GM12878 (cell line): Measurements from ENCODE around the gene CDC42EP3. TPM values are rescaled to one million over a fixed set of nuclear protein-coding genes. Genes with fewer than 3 reads are reported as not detected.

Source experiments
- ATAC-seq: fragments of 200-7000 bp; cut with Tn5 transposase; 3 replicates; pipeline ENCODE4 v1.9.1; 2020; ENCODE audit warnings: mild to moderate bottlenecking, moderate library complexity
- BruUV-seq: library from RNA; stranded (reverse); fragments of 400-500 nt; replicated peaks from 2 replicates; lab custom pipeline; 2021; lab: Mats Ljungman, UMichigan
- CTCF ChIA-PET: fragments of 300-600 bp; sonication (Branson Sonifier 250); formaldehyde crosslinking; extraction: SDS; loops from one replicate; lab custom pipeline; 2021; ENCODE audit warnings: inconsistent platforms; lab: Yijun Ruan, JAX
- POLR2A ChIA-PET: fragments of 350-600 bp; formaldehyde crosslinking; extraction: SDS; loops from one replicate; lab custom pipeline; 2021; ENCODE audit warnings: inconsistent platforms; lab: Charles Lee
- RAD21 ChIA-PET: fragments of 300-600 bp; sonication (Branson Sonifier 250); formaldehyde crosslinking; loops from one replicate; lab custom pipeline; 2023; ENCODE audit warnings: antibody characterized with exemption; ENCODE audit not compliant: unreplicated experiment; lab: Charles Lee
- SMC1A ChIA-PET: fragments of 300-600 bp; sonication (Branson Sonifier 250); formaldehyde crosslinking; loops from one replicate; lab custom pipeline; 2023; ENCODE audit not compliant: unreplicated experiment, uncharacterized antibody; lab: Charles Lee
- DNase-seq: peaks from one replicate; pipeline ENCODE4 v3.0.0-alpha.2; 2011; ENCODE audit warnings: low read depth, low spot score
- FAIRE-seq: peaks from 3 replicates; lab custom pipeline; 2011; peaks lifted over from hg19 to GRCh38; lab: Jason Lieb, UNC
- H2AFZ ChIP-seq: 2 replicates; pipeline ENCODE4 v1.6.0; 2011; ENCODE audit warnings: low read depth, low read length, control low read depth; ENCODE audit not compliant: control insufficient read depth
- H3K27ac ChIP-seq: 2 replicates; pipeline ENCODE4 v1.5.1; 2011; ENCODE audit warnings: control low read depth; ENCODE audit not compliant: control insufficient read depth, insufficient read depth
- H3K27me3 ChIP-seq, 2 experiments: replicated peaks in 1 of 2; 2 replicates each; pipeline versions ENCODE4 v1.6.0 to v1.6.1; 2011; ENCODE audit warnings: low read length in 1 of 2; ENCODE audit not compliant: control insufficient read depth in 2 of 2, insufficient read depth in 2 of 2
- H3K36me3 ChIP-seq, 2 experiments: 2 replicates each; pipeline ENCODE4 v1.5.1; 2011; ENCODE audit warnings: low read length in 1 of 2; ENCODE audit not compliant: control insufficient read depth in 2 of 2, insufficient read depth in 2 of 2
- H3K4me1 ChIP-seq: 2 replicates; pipeline ENCODE4 v1.6.1; 2011; ENCODE audit warnings: mild to moderate bottlenecking, low read length, moderate library complexity, mixed read lengths; ENCODE audit not compliant: control insufficient read depth, insufficient read depth
- H3K4me2 ChIP-seq: 2 replicates; pipeline ENCODE4 v1.6.0; 2011; ENCODE audit warnings: control low read depth; ENCODE audit not compliant: control insufficient read depth, insufficient read depth
- H3K4me3 ChIP-seq: fragments of 200-600 bp; sonication (generic); 2 replicates; pipeline ENCODE4 v1.5.1; 2016
- H3K79me2 ChIP-seq: 2 replicates; pipeline ENCODE4 v1.6.0; 2011; ENCODE audit warnings: low read length; ENCODE audit not compliant: control insufficient read depth, insufficient read depth
- H3K9ac ChIP-seq: 2 replicates; pipeline ENCODE4 v1.8.0; 2011; ENCODE audit warnings: low read length, control low read depth, mixed read lengths; ENCODE audit not compliant: control insufficient read depth, insufficient read depth
- H3K9me3 ChIP-seq: replicated peaks from 3 replicates; pipeline ENCODE4 v1.5.1; 2011; ENCODE audit warnings: mild to moderate bottlenecking, low read length; ENCODE audit not compliant: control insufficient read depth, insufficient read depth
- H4K20me1 ChIP-seq: 2 replicates; pipeline ENCODE4 v1.6.0; 2011; ENCODE audit not compliant: control insufficient read depth, insufficient read depth
- BHLHE40 ChIP-seq, 2 experiments: fragments of 450-650 bp in 1 of 2; IDR thresholded peaks; 2 replicates each; pipeline ENCODE4 v1.6.1; 2011 to 2017; ENCODE audit warnings: low read depth in 2 of 2, borderline replicate concordance in 1 of 2, improper control_type of control experiment in 1 of 2, low read length in 1 of 2, mild to moderate bottlenecking in 1 of 2
- HDAC6 ChIP-seq: fragments of 200-600 bp; sonication (generic); IDR thresholded peaks from one replicate; pipeline ENCODE4 v1.8.0; 2017; ENCODE audit warnings: antibody characterized with exemption; ENCODE audit not compliant: unreplicated experiment
- MTA2 ChIP-seq: fragments of 450-650 bp; IDR thresholded peaks from 2 replicates; pipeline ENCODE4 v1.6.1; 2016; ENCODE audit warnings: low read depth, mild to moderate bottlenecking, moderate library complexity
- MXI1 ChIP-seq: fragments of 150-350 bp; IDR thresholded peaks from 2 replicates; pipeline ENCODE4 v1.6.1; 2011; ENCODE audit warnings: low read depth, mild to moderate bottlenecking, inconsistent platforms, low read length, improper control_type of control experiment
- RELB ChIP-seq: fragments of 450-650 bp; IDR thresholded peaks from 2 replicates; pipeline ENCODE4 v1.6.1; 2017; ENCODE audit warnings: low read depth, mild to moderate bottlenecking, moderate library complexity
- SMAD1 ChIP-seq: fragments of 450-650 bp; IDR thresholded peaks from 2 replicates; pipeline ENCODE4 v1.6.1; 2018; ENCODE audit warnings: mild to moderate bottlenecking, low read depth; ENCODE audit not compliant: partially characterized antibody
- TCF7 ChIP-seq: IDR thresholded peaks from 2 replicates; pipeline ENCODE4 v1.6.1; 2014; ENCODE audit warnings: antibody characterized with exemption, borderline replicate concordance
- ZBTB40 ChIP-seq: fragments of 450-650 bp; IDR thresholded peaks from 2 replicates; pipeline ENCODE4 v1.6.1; 2016; ENCODE audit warnings: mild to moderate bottlenecking, moderate library complexity, borderline replicate concordance
- ZNF592 ChIP-seq: fragments of 450-650 bp; IDR thresholded peaks from 2 replicates; pipeline ENCODE4 v1.6.1; 2017; ENCODE audit warnings: mild to moderate bottlenecking, moderate library complexity
- WGBS: methylation state at CpG from one replicate; pipeline ENCODE4 v1.1.6; 2016; ENCODE audit warnings: low lambda C conversion rate; ENCODE audit not compliant: insufficient replicate concordance, insufficient coverage; ENCODE audit errors: missing lambda C conversion rate; 5-methylcytosine and 5-hydroxymethylcytosine counted together
- in situ Hi-C: fragments of 300-500 bp; cut with MboI; formaldehyde crosslinking; loops from 9 replicates; pipeline ENCODE4 v1.14.3; 2018; ENCODE audit warnings: mixed read lengths
- intact Hi-C: fragments of 100-400 bp; cut with micrococcal nuclease; formaldehyde crosslinking; loops from one replicate; pipeline ENCODE4 v1.14.2; 2022; ENCODE audit not compliant: unreplicated experiment
- polyA plus RNA-seq, 11 experiments: library from polyadenylated mRNA; depleted of rRNA in 4 of 11; unstranded in 6 of 11; stranded (reverse) in 5 of 11; fragments of >200 nt; fragmentation: Nextera tagmentation in 4 of 11; fragmentation: Illumina TruSeq in 1 of 11; extraction: Ambion mirVana in 4 of 11; extraction: Trizol in 1 of 11; gene quantifications; 1 replicate in 1 of 11; 2 replicates in 10 of 11; pipeline versions ENCODE4 v1.2.1 to v1.2.3, GENCODE V29; 2011 to 2016; ENCODE audit warnings: inconsistent platforms in 2 of 11, missing spikeins in 2 of 11, low read depth in 1 of 11
- total RNA-seq, 4 experiments: library from RNA; depleted of rRNA in 3 of 4; stranded (reverse); fragments of >200 nt in 3 of 4; fragmentation: Illumina TruSeq in 1 of 4; extraction: Trizol in 1 of 4; gene quantifications; 2 replicates each; pipeline versions ENCODE4 v1.2.1 to v1.2.3, GENCODE V29; 2013 to 2021

Gene CDC42EP3
- total and polyA plus RNA-seq, 10 of the 15 experiments (the other 5 are each of a cell fraction or from before 2014, with no cell fraction given): 11.8 to 86.9 (median 52.9) TPM

GRCh38 chr2:37653805-37654378 is 17.6 kb downstream of the CDC42EP3 start:
- peak overlapping the region; percentile 10; the same call in 1 of the 2 replicates for H2AFZ ChIP-seq
- ATAC-seq: peak; percentile 78
- in situ Hi-C loops (no loop called here), intact Hi-C loops (loop anchor here (1.0 to 5.0 kb wide), 5 partner anchors 19 to 223 kb away; no protein-coding TSS in a partner anchor)
- WGBS: 1% methylated on average over 14 of the region's 14 CpGs
- peak; percentile 78 for FAIRE-seq
- peak overlapping the region; percentile 99 for H3K27ac ChIP-seq
- no TSS peak for BruUV-seq
- ChIA-PET RAD21 (interaction anchor here (0.7 to 7.8 kb wide), 28 partner anchors 11 to 302 kb away, joined by 3 to 176 read pairs (median 8); partner anchors contain the start of gene CDC42EP3), CTCF (interaction anchor here (0.8 to 3.4 kb wide), 21 partner anchors 9 to 239 kb away, joined by 3 to 21 read pairs (median 6); partner anchors contain the start of gene CDC42EP3), SMC1A (interaction anchor here (0.6 to 9.6 kb wide), 33 partner anchors 10 to 277 kb away, joined by 3 to 246 read pairs (median 7); partner anchors contain the start of gene CDC42EP3), POLR2A (interaction anchor here (0.6 to 8.8 kb wide), 17 partner anchors 11 to 220 kb away, joined by 3 to 171 read pairs (median 6); partner anchors contain the start of gene CDC42EP3)
- DNase-seq: peak; percentile 84
- H3K4me3 ChIP-seq: peak overlapping the region; percentile 75
- peaks cover 69% of the 10 kb centered on the region for H3K4me1 ChIP-seq
- no peaks in the 10 kb centered on the region for H4K20me1 ChIP-seq
- no peaks in the 10 kb centered on the region for H3K27me3 ChIP-seq
- peaks cover 6 to 7% of the 10 kb centered on the region in 2 experiments; a peak in 3 of 4 replicates for H3K36me3 ChIP-seq
- H3K9ac ChIP-seq: peak overlapping the region; percentile 91
- peak overlapping the region; percentile 99 for H3K4me2 ChIP-seq
- peaks cover 94% of the 10 kb centered on the region for H3K79me2 ChIP-seq
- H3K9me3 ChIP-seq: no peaks in the 10 kb centered on the region
- TF ChIP-seq HDAC6 (no peak), TCF7 (no peak), RELB (peak; percentile 87), MTA2 (peak; percentile 75), ZNF592 (no peak), MXI1 (peak; percentile 68), ZBTB40 (no peak), BHLHE40 (IDR thresholded peaks at IDR 0.05; ENCODE audit: borderline replicate concordance in 1 of 2, low read depth in 2 of 2, low read length in 1 of 2) (peak in 1 of 2 experiments; percentile 65; a peak in 2 of 4 replicates), SMAD1 (no peak)
